ENCODE measurements around the gene SBNO2. TPM values are rescaled to one million over a fixed set of nuclear protein-coding genes. Genes with fewer than 3 reads are reported as not detected.

The SBNO2 gene
- total RNA-seq, 1 experiment from 2014 or later = 123 TPM

DNA sequence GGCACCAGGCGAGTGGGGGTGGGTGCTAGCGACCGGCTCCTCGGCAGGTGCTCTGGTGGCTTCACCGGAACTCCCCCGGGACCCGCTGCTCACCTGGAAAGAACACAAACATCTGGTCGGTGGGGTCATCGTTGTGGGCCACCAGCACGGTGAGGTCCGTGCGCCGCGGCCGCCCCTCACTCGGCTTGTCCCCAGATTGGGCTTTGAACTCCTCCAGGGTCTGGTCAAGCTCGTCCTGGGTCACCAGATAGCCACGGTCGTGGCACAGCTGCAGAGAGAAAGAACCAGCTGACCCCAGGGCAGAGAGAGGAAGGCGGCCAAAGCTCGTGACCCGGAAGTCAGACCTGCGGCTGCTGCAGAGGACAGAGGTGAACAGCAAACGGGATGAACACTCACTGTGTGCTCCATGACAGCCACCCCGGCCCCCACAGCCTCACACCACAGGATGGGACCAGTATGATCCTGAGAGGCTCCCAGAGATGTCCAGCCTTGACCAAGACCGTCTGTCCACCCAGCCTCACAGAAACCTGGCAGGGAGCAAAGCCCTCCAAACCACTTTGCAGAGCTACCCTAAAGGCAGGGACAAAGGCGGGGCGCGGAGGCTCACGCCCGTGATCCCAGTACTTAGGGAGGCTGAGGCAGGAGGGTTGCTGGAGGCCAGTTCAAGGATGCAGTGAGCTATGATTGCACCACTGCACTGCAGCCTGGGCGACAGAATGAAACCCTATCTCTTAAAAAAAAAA is 80.1 kb downstream of the SBNO2 start:
- DNase-seq (ENCODE audit: unreplicated experiment) = no peak
- Mint-ChIP-seq H3K9me3 (ENCODE audit: unreplicated experiment) (peaks cover 5% of the 10 kb centered on the region), H3K4me3 (ENCODE audit: unreplicated experiment) (peak overlapping the region; percentile 90), H3K27me3 (ENCODE audit: insufficient read depth, unreplicated experiment) (no peaks in the 10 kb centered on the region), H3K27ac (ENCODE audit: low read depth, unreplicated experiment) (peak overlapping the region; percentile 96), H3K4me1 (ENCODE audit: insufficient read depth, unreplicated experiment) (peaks cover 22% of the 10 kb centered on the region), H3K36me3 (ENCODE audit: insufficient read depth, unreplicated experiment) (peaks cover 40% of the 10 kb centered on the region)
- intact Hi-C loops (cut with micrococcal nuclease) = loop anchor here (2.0 kb wide), 1 partner anchor 73 kb away; the partner anchor contains the start of genes RNU6-2 and TMEM259
- ChIA-PET CTCF (interaction anchor here (0.6 to 2.0 kb wide), 6 partner anchors 9 to 181 kb away, joined by 3 to 9 read pairs (median 3); no protein-coding TSS in a partner anchor), POLR2A (interaction anchor here (0.5 to 3.2 kb wide), 18 partner anchors 9 to 360 kb away, joined by 3 to 19 read pairs (median 4); partner anchors contain the start of genes CNN2 and GPX4)
- TF ChIP-seq, protein P1, sequence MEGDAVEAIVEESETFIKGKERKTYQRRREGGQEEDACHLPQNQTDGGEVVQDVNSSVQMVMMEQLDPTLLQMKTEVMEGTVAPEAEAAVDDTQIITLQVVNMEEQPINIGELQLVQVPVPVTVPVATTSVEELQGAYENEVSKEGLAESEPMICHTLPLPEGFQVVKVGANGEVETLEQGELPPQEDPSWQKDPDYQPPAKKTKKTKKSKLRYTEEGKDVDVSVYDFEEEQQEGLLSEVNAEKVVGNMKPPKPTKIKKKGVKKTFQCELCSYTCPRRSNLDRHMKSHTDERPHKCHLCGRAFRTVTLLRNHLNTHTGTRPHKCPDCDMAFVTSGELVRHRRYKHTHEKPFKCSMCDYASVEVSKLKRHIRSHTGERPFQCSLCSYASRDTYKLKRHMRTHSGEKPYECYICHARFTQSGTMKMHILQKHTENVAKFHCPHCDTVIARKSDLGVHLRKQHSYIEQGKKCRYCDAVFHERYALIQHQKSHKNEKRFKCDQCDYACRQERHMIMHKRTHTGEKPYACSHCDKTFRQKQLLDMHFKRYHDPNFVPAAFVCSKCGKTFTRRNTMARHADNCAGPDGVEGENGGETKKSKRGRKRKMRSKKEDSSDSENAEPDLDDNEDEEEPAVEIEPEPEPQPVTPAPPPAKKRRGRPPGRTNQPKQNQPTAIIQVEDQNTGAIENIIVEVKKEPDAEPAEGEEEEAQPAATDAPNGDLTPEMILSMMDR (IDR thresholded peaks at IDR 0.05; ENCODE audit: unreplicated experiment) = no peak
- BruUV-seq (replicated peaks) = no TSS peak

DNA sequence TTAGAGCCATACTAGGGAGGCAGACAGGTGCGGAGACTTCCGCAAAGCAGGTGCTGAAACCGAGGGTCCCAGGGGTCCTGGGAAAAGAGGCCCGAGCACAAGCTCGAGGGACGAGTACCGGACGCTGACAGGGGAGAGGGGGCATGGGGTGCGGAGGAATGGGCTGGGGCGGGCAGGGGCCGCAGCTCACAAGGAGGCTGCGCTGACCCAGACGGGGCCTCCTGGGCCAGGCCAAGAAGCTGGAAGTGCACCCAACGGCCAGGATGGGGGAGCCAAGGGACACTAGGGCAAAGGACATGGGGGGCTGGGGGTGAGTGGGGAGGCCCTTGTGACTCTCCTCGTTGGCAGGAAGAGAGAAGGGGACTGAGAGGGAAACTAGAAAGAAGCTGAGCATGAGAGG is 80.7 kb downstream of the SBNO2 start:
- Mint-ChIP-seq H3K4me1 (ENCODE audit: insufficient read depth, unreplicated experiment) (peaks cover 15% of the 10 kb centered on the region), H3K4me3 (ENCODE audit: unreplicated experiment) (peak overlapping the region; percentile 90), H3K36me3 (ENCODE audit: insufficient read depth, unreplicated experiment) (peaks cover 40% of the 10 kb centered on the region), H3K9me3 (ENCODE audit: unreplicated experiment) (no peaks in the 10 kb centered on the region), H3K27me3 (ENCODE audit: insufficient read depth, unreplicated experiment) (no peaks in the 10 kb centered on the region), H3K27ac (ENCODE audit: low read depth, unreplicated experiment) (peak overlapping the region; percentile 96)
- POLR2A ChIA-PET = interaction anchor here (0.6 to 3.2 kb wide), 6 partner anchors 8 to 79 kb away, joined by 4 to 19 read pairs (median 6); partner anchors contain the start of gene GPX4
- DNase-seq (ENCODE audit: unreplicated experiment) = no peak
- no TSS peak for BruUV-seq (replicated peaks)
- CTCF ChIA-PET = interaction anchor here (0.6 to 2.0 kb wide), 3 partner anchors 8 to 146 kb away, joined by 3 to 9 read pairs (median 3); no protein-coding TSS in a partner anchor
- intact Hi-C loops (cut with micrococcal nuclease) = no loop called here
- TF ChIP-seq, protein P1 (IDR thresholded peaks at IDR 0.05; ENCODE audit: unreplicated experiment) = no peak

DNA sequence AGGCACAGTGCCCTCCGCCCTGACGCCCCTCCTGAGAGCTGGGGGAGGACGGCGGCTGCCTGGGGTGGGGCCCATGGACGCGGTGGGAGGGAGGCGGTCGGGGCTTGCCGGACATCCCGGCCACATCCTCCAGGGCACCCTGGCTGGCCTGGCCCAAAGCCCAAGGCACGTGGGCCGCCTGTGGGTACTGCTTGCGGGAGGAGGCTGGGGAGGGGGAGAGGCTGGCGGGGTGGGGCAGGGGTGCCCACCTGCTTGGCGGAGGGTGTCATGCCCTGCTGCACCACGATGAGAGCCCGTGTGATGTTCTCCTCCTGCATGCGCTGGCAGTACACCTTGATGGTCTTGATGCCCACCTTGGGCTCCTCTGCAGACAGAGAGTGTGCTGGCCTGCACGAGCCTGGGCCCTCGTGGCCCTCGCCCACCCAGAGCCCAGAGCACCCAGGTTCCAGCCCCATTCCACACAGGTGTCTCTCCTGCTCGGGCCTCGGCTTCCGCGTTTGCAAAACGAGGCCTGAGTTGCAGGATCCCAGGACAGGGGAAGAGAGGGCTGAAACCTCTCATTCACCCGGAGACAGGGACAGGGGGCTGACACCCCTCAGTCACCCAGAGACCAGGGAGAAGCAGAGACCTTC is 82.4 kb downstream of the SBNO2 start:
- BruUV-seq (replicated peaks) = no TSS peak
- intact Hi-C loops (cut with micrococcal nuclease) = no loop called here
- H3K4me1 Mint-ChIP-seq (ENCODE audit: insufficient read depth, unreplicated experiment) = peaks cover 7% of the 10 kb centered on the region
- H3K36me3 Mint-ChIP-seq (ENCODE audit: insufficient read depth, unreplicated experiment) = peaks cover 40% of the 10 kb centered on the region
- POLR2A ChIA-PET = interaction anchor here (0.7 kb wide), 1 partner anchor 417 kb away, joined by 3 read pairs; no protein-coding TSS in a partner anchor
- H3K4me3 Mint-ChIP-seq (ENCODE audit: unreplicated experiment) = no peak overlapping the region
- H3K9me3 Mint-ChIP-seq (ENCODE audit: unreplicated experiment) = no peaks in the 10 kb centered on the region
- no peak overlapping the region for H3K27ac Mint-ChIP-seq (ENCODE audit: low read depth, unreplicated experiment)
- H3K27me3 Mint-ChIP-seq (ENCODE audit: insufficient read depth, unreplicated experiment) = no peaks in the 10 kb centered on the region
- no peak for DNase-seq (ENCODE audit: unreplicated experiment)
- CTCF ChIA-PET = interaction anchor here (0.7 kb wide), 1 partner anchor 22 kb away, joined by 3 read pairs; no protein-coding TSS in a partner anchor
- TF ChIP-seq, protein P1 (IDR thresholded peaks at IDR 0.05; ENCODE audit: unreplicated experiment) = no peak

All from MCF 10A (cell line).